Erythroblast (primary cell): ENCODE data around the gene NRG2.

Experiments used
- DNase-seq, 2 experiments: peaks; one replicate each; lab custom pipeline; 2025; lab: John Stamatoyannopoulos, UW
- GATA1 ChIP-seq: IDR thresholded peaks from 2 replicates; pipeline ENCODE4 v1.6.1; 2011; ENCODE audit warnings: low read depth, mild to moderate bottlenecking, control low read depth, low read length, moderate library complexity
- POLR2A ChIP-seq: IDR thresholded peaks from 2 replicates; pipeline ENCODE4 v1.6.1; 2011; ENCODE audit warnings: mild to moderate bottlenecking, low read length

The NRG2 gene

DNA sequence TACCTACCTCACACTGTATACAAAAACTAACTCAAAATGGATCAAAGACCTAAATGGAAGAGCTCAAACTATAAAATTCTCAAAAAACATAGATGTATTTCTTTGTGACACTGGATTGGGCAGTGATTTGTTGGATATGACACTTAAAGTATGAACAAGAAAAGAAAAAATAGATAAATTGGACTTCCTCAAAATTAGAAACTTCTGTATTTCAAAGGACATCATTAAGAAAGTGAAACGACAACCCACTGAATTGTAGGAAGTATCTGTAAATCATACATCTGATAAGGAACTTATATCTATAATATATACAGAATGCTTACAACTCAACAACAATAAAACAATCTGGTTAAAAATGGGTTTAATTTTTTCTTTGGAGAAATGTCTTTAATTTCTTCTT is 96.7 kb downstream of the NRG2 start:
- DNase-seq: no peak
- no peak for TF ChIP-seq GATA1
- no peak for TF ChIP-seq POLR2A

DNA sequence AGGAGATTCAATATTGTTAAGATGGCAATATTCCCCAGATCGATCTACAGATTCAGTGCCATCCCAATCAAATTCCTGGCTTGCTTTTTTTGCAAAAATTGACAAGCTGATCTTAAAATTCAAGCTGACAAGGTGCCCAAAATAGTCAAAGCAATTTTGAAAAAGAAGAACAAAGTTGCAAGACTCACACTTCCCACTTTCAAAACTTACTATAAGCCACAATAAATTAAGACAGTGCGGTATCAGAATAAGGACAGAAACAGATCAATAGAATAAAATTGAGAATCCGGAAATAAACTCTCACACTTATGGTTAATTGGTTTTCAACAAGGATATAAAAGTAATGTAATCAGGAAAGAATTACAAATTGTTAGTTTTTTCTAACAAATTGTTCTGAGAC is 97.1 kb downstream of the NRG2 start:
- TF ChIP-seq POLR2A (no peak), GATA1 (no peak)
- no peak for DNase-seq

DNA sequence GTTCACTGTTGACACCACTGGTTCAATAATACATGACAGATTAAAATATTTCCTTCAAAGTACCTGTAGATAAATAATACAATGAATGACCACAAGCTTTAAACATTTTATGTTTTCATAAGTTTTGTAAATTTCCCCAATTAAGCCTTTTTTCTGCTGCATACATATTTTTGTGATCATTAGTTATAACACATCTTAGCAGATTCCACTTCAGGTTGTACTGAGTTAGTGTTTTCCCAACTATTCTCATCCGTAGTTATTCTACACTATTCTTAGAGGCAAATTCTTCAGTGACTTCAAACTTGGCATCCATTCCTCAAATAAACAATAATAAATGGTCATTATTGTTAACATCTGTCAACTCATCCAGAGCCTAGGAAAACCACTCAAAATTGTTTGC is 100.9 kb downstream of the NRG2 start:
- DNase-seq: no peak
- TF ChIP-seq GATA1: no peak
- no peak for TF ChIP-seq POLR2A

DNA sequence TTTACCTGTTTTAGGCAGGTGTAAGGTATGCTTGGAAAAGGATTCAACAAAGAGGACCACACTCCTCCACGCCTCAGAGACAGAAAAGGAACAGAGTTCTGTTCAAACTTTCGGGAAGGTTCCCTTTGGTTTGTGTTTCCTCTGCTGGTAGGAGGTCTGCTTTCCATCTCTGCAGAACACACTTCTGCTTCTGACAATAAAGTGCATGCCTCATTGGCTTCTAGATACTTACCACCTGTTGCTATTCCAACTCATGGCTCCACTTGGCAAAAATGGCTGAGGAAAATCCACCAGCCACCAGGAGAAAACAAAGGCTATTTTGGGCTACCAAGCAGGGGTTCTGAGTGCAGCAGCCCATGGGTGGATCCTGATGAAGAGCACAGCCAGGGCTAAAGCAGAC is 112.7 kb downstream of the NRG2 start:
- TF ChIP-seq POLR2A (no peak), GATA1 (no peak)
- no peak for DNase-seq

DNA sequence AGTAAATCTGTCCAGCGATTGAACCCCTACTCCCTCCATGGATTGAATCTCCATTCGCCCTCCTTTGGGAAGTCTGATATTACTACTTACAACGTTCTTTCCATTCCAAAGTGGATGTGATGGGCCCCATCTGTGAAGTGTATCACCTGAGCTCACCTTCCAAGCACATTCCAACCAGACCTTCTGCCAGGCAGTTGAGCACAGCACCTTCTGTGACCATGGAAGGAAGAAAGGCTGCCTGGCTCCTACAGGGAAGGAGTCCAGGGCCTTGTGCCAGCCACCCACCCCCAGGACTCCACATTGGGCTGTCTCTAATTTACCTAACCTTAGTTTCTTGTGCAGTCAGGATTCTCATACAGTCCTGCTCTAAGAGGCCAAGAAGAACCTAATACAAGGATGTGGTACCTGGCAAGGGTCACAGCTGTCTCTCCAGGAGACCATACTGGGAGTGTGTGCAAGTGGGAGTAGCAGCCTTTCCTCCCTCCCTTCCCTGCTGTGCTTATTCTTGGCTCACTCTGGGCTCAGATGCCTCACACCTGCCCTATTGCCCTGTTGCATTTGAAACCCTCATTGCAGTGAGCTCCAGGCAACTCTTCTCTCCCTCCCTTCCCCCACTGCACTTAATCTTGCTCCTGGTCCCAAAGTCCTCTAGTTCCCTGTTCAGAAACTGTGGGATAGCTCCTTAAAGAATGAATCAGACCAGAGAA is 116.1 kb downstream of the NRG2 start:
- DNase-seq: no peak
- TF ChIP-seq POLR2A: no peak
- no peak for TF ChIP-seq GATA1

DNA sequence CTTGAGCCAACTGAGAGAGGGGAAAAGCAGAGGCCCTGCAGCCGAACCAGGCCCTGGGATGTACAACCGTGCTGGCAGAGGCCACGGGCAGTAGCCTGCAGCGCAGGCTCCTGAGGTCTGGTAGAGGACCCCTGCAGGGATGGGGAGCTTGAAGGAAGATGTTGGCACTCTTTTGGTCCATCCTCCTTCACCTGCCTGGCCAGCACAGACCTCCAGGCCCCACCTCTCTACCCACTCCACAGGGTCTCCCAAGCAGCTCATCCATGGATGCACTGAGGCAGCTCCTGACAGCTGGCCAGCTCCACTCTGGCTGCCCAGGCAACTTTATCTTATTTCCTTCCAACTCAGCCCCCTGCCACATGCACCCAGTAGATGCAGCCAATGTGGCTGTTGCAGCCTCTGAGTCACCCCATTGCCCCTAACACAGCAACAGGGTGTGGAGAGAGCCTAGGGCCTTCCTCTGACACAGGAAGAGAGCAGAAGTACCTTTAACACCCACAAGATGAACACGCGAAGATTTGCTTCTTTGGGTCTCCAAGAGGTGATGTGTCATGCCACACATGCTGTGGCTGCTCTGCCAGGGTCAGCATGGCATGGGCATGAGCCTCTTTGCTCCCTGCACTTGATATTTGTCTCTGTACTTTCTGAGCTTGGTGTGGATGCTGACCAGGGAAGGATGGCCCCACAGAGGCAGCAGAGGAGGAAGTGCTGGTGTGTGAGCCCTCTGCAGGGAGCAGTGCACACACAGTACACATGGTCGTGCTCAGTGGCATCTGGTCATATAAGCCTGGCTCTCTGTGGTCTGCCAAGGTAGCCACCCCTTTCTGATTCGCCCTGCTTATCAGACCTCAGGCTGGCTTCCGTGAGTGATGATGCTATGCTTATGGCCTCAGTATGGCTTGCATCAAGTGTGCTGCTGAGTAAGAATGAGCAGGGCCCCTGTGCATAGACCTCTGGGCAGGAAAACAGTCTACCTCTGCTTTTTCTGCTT is 117.2 kb downstream of the NRG2 start:
- TF ChIP-seq POLR2A (no peak), GATA1 (no peak)
- DNase-seq: no peak

DNA sequence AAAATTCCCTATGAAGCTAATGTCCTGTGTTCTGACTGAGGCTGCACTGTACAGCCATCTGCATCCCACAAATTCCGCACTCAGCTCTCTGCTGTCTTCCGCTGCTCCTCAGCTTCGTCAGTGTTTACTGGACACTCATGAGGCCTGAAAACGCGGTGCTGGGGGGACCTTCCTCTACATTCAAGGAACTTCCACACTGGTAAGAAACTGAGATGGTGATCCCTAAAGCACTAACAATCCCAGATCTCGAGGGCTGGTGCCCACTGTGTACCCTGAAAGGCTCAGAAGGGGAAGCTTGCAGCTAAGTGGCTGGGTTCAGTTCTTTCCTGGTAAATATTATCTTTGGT is 117.9 kb downstream of the NRG2 start:
- TF ChIP-seq GATA1: no peak
- no peak for TF ChIP-seq POLR2A
- DNase-seq: no peak

DNA sequence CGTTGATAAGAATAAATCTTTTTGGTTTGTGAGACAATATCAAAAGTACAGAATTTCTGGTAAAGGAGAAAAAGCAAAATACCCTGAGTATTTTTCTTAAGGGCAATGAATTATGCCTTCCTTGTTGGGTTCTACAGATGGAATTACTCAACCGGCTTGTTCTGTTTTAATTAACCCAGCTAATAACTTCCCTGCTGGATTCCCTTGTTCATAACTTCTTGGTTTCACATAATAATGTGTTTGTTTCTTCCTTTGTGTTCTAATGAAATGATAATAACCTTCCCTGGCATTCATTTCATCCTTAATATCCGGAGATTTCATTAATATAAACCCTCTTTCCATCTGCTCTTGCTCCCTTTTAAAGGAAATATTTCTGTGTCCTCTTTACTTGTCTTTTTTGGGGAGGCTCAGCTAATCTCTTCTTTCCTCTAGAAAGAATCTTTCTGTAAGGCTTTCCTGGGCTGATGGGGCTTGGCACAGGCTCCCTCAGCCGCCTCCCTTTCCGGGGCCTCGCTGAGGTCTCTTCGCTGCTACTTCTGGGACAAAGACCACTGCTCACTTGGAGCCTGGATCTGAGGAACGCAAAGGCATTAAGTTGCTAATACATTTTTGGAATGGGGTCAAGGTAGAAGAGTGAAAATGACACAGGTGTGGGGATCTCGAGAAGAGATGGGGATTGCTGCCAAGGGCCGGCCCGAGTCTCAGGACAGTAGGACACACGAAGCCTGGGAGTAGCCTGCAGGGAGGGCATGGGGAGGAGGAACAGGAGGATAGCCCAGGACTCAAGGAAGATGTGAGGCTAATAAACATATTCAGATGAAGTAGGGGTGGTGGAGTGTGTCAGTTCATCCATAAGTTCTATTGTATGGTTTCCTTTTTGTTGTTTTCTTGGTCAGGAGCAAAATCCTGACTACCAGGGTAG is 118.5 kb downstream of the NRG2 start:
- DNase-seq: no peak
- TF ChIP-seq GATA1 (no peak), POLR2A (no peak)

DNA sequence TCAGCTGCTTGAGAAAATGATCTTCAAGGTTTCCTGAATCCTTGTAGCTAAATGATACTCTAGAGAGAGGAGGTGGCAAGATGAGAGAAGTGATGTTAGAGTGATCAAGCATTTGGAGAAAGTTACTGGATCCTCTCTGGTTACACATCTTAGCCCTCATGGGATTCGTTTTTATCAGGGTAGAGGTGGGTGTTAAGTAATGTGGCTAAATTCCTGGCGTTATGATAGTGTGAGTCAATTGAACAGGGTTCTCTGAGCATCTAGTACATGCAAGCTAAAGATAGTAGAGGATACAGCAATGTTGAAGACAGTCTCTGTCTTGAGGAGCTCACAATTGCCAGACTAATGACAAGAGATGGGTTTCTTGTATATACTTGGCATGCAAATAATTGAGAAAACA is 123.8 kb downstream of the NRG2 start:
- DNase-seq: no peak
- TF ChIP-seq POLR2A (no peak), GATA1 (no peak)

DNA sequence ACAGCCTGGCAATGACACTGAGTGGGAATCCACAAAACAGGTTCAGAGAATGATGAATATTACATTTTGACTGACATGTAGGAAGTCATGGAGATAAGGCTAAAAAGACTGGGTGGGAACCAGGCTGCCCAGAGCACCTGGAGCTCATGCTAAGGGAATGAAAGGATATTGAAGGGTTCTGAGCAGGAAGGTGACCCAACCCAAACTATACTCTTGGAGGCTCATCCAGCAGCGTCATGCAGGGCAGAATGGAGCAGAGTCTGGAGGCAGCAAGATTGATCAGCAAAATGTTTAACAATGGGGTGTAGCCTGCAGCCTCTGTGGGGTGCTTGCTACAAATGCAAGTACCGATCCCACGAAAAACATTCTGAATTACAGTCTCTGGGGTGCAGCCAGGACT is 127.3 kb downstream of the NRG2 start:
- DNase-seq: no peak
- TF ChIP-seq GATA1 (no peak), POLR2A (no peak)

DNA sequence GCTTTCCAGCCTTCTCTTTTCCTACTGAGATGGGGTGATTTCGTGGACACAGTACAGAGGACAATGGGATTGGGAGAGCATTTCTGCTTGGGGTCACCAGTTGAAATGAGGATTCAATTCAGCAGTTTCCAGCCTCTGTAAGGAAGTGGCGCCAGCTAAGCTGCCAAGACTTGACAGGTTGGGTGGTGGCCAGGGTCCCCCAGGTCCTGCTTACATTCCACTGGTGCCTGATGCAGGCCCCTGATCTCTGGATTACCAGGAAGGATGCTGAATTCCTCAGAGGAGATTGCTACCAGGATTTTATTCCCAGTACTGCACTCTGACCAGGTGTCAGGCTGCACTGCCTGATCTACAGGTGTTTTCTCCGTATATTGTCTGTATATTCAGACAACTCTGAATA is 127.8 kb downstream of the NRG2 start:
- no peak for DNase-seq
- TF ChIP-seq POLR2A (no peak), GATA1 (no peak)

DNA sequence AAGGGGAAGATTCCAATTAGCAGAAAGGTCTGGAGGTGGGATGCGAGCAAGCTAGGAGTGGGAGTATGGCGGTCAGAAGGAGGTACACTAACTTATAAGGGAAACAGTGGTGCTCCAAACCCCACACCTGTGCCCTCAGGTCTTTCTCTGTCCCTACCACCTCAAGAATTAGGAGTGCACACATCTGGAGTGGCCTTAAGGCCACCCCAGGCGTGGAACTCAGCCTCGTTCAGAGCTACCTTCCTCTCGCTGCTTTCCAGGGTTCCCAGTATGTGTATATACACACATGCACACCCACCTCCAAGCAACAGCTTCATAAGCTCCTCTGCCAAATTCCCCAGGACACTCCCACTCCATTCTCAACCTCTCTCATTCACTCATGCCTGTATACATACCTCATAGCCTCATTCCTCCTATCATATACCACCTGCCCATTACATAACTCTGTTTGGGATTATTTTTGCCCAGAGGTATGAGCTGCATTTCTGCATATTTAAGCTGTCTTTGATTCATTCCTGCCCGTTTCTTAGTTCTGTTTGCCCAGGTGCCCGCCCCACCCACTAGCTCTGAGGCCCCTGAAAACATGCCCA is 128.8 kb downstream of the NRG2 start:
- DNase-seq: no peak
- TF ChIP-seq GATA1: no peak
- TF ChIP-seq POLR2A: no peak

DNA sequence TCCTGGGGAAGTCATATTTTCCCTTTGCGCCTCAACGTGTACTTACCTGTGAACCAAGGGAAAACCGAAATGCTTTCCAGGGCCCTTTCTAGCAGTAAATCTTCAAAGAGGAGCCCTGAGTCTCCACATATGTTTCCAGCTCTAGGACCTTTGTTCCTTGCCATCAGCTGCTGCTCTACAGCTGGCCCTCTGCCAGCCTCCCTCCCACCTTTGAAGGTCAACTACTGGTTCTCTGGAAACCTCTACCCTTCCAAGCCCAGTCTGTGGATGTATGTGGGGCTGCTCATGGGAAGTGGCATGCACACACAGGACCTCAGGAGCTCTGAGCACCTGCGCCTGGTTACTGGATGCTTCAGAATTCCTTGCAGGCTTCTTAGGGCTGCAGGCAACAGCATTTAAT is 130.3 kb downstream of the NRG2 start:
- TF ChIP-seq GATA1 (no peak), POLR2A (no peak)
- no peak for DNase-seq
